OCI-LY7 (cell line): ENCODE data around the gene CAV3. TPM values are rescaled to one million over a fixed set of nuclear protein-coding genes. Genes with fewer than 3 reads are reported as not detected.

Source experiments
- BruUV-seq: library from RNA; stranded (reverse); fragments of 400-500 nt; replicated peaks from 2 replicates; lab custom pipeline; 2021; lab: Mats Ljungman, UMichigan
- CTCF ChIA-PET: fragments of 300-600 bp; sonication (Branson Sonifier 250); formaldehyde crosslinking; loops from one replicate; lab custom pipeline; 2022; ENCODE audit warnings: antibody characterized with exemption; ENCODE audit not compliant: unreplicated experiment; lab: Charles Lee
- POLR2A ChIA-PET: fragments of 300-600 bp; sonication (Branson Sonifier 250); formaldehyde crosslinking; loops from one replicate; lab custom pipeline; 2022; ENCODE audit warnings: antibody characterized with exemption; lab: Charles Lee
- DNase-seq: peaks from one replicate; pipeline ENCODE4 v3.0.0-alpha.2; 2015; ENCODE audit warnings: low spot score
- H2AFZ ChIP-seq: fragments of 200-600 bp; sonication (generic), shearing (Covaris generic); 2 replicates; pipeline ENCODE4 v1.6.1; 2014; ENCODE audit warnings: mild to moderate bottlenecking, antibody characterized with exemption, low read length, moderate library complexity
- H3K27ac ChIP-seq: fragments of 200-600 bp; sonication (generic); 2 replicates; pipeline ENCODE4 v1.5.1; 2014; ENCODE audit warnings: mixed run types, low read depth, mild to moderate bottlenecking, moderate library complexity, low read length, inconsistent platforms; ENCODE audit not compliant: poor library complexity, severe bottlenecking
- H3K36me3 ChIP-seq: fragments of 200-600 bp; sonication (generic); 2 replicates; pipeline ENCODE4 v1.6.1; 2014; ENCODE audit warnings: mild to moderate bottlenecking, antibody characterized with exemption, low read length, moderate library complexity, mixed read lengths; ENCODE audit not compliant: insufficient read depth
- H3K4me1 ChIP-seq: fragments of 200-600 bp; sonication (generic); 2 replicates; pipeline ENCODE4 v1.5.1; 2014; ENCODE audit warnings: mild to moderate bottlenecking, low read length; ENCODE audit not compliant: insufficient read depth, poor library complexity, severe bottlenecking
- H3K4me2 ChIP-seq: fragments of 200-600 bp; sonication (generic); 2 replicates; pipeline ENCODE4 v1.6.1; 2014; ENCODE audit warnings: mild to moderate bottlenecking, low read length
- H3K4me3 ChIP-seq: fragments of 200-600 bp; sonication (generic); 2 replicates; pipeline ENCODE4 v1.5.1; 2014; ENCODE audit warnings: mild to moderate bottlenecking, low read depth, low read length; ENCODE audit not compliant: poor library complexity, severe bottlenecking
- H3K79me2 ChIP-seq: fragments of 200-600 bp; sonication (generic); 2 replicates; pipeline ENCODE4 v1.6.1; 2016; ENCODE audit warnings: low read depth, mild to moderate bottlenecking, low read length, moderate library complexity, mixed read lengths; ENCODE audit not compliant: insufficient read depth
- H3K9me2 ChIP-seq: fragments of 200-600 bp; sonication (generic); 2 replicates; pipeline ENCODE4 v1.6.1; 2016; ENCODE audit warnings: mild to moderate bottlenecking, low read length, mixed read lengths; ENCODE audit not compliant: insufficient read depth
- H3K9me3 ChIP-seq: fragments of 200-600 bp; sonication (generic); 2 replicates; pipeline ENCODE4 v1.6.1; 2014; ENCODE audit warnings: mild to moderate bottlenecking, mixed run types, low read length, mixed read lengths
- H4K20me1 ChIP-seq: fragments of 200-600 bp; sonication (generic); 2 replicates; pipeline ENCODE4 v1.6.1; 2014; ENCODE audit warnings: mild to moderate bottlenecking, antibody characterized with exemption, low read length, moderate library complexity, mixed read lengths; ENCODE audit not compliant: insufficient read depth
- CTCF ChIP-seq: fragments of 200-600 bp; sonication (generic); conservative IDR thresholded peaks from 2 replicates; pipeline ENCODE4 v1.5.1; 2014; ENCODE audit warnings: mild to moderate bottlenecking, antibody characterized with exemption, low read length, moderate library complexity, mixed read lengths
- EZH2phosphoT487 ChIP-seq: fragments of 200-600 bp; sonication (generic); IDR thresholded peaks from 2 replicates; pipeline ENCODE4 v1.6.1; 2018; ENCODE audit warnings: low read depth, borderline replicate concordance, mild to moderate bottlenecking, mixed run types, antibody characterized with exemption, low read length, moderate library complexity, mixed read lengths
- intact Hi-C: fragments of 100-400 bp; cut with micrococcal nuclease; formaldehyde crosslinking; loops from one replicate; pipeline ENCODE4 v1.10.0; 2022; ENCODE audit not compliant: unreplicated experiment
- total RNA-seq, 2 experiments: library from RNA; depleted of rRNA in 1 of 2; stranded (reverse); fragments of >200 nt in 1 of 2; shearing (Covaris generic) in 1 of 2; gene quantifications; 2 replicates each; pipeline ENCODE4 v1.2.3, GENCODE V29; 2014 to 2022

The CAV3 gene
- total RNA-seq, 2 experiments from 2014 or later: not detected

- intact Hi-C loops: no loop called here
- H3K4me3 ChIP-seq: no peak overlapping the region
- H3K36me3 ChIP-seq: no peaks in the 10 kb centered on the region
- no TSS peak for BruUV-seq
- H3K4me2 ChIP-seq: no peak overlapping the region
- DNase-seq: no peak
- no peaks in the 10 kb centered on the region for H3K79me2 ChIP-seq
- no peaks in the 10 kb centered on the region for H4K20me1 ChIP-seq
- no peaks in the 10 kb centered on the region for H3K9me2 ChIP-seq
- ChIA-PET POLR2A (no interaction called here), CTCF (no interaction called here)
- H2AFZ ChIP-seq: no peak overlapping the region
- no peaks in the 10 kb centered on the region for H3K4me1 ChIP-seq
- no peak overlapping the region for H3K27ac ChIP-seq
- no peaks in the 10 kb centered on the region for H3K9me3 ChIP-seq
- TF ChIP-seq CTCF (no peak), EZH2phosphoT487 (no peak)
These were observed 56.9 kb downstream of the CAV3 start for GRCh38 chr3:8790529-8790928.

- Histone ChIP-seq H3K9me2 (no peaks in the 10 kb centered on the region), H4K20me1 (no peaks in the 10 kb centered on the region), H2AFZ (no peak overlapping the region), H3K36me3 (no peaks in the 10 kb centered on the region), H3K4me2 (no peak overlapping the region), H3K27ac (no peak overlapping the region), H3K4me3 (no peak overlapping the region), H3K79me2 (no peaks in the 10 kb centered on the region), H3K4me1 (no peaks in the 10 kb centered on the region), H3K9me3 (no peaks in the 10 kb centered on the region)
- POLR2A ChIA-PET: no interaction called here
- TF ChIP-seq CTCF (no peak), EZH2phosphoT487 (no peak)
- CTCF ChIA-PET: no interaction called here
- no TSS peak for BruUV-seq
- no peak for DNase-seq
- intact Hi-C loops: no loop called here
These were observed 59.6 kb downstream of the CAV3 start for GRCh38 chr3:8793242-8793641.

DNA sequence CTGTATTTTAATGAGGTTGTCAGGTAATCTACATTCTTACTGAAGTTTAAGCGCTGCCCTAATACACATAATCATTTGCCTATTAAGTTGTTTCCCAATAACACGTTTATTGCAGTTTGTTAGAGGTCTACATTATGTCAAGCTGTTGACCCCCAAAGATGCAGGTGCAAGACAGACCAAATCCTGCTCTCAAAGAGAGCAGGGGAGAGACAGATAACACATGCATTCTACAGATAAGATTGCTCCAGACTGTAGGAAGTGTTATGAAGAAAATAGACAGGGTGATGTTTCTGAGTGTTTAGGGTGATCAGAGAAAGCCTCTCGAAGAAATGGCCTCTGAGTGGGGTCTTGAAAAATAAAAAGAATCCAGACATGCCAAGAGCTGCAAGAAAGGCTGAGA lies 60.6 kb downstream of the CAV3 start:
- Histone ChIP-seq H4K20me1 (no peaks in the 10 kb centered on the region), H2AFZ (no peak overlapping the region), H3K36me3 (no peaks in the 10 kb centered on the region), H3K4me3 (no peak overlapping the region), H3K9me2 (no peaks in the 10 kb centered on the region), H3K9me3 (no peaks in the 10 kb centered on the region), H3K4me1 (no peaks in the 10 kb centered on the region), H3K27ac (no peak overlapping the region), H3K79me2 (no peaks in the 10 kb centered on the region), H3K4me2 (no peak overlapping the region)
- intact Hi-C loops: no loop called here
- CTCF ChIA-PET: no interaction called here
- no peak for DNase-seq
- no TSS peak for BruUV-seq
- POLR2A ChIA-PET: no interaction called here
- TF ChIP-seq EZH2phosphoT487 (no peak), CTCF (no peak)

Other genes with a start within 250 kb of the CAV3 start
- gene LMCD1, start 232.0 kb upstream of the CAV3 start, total RNA-seq (2014; rRNA removed; shearing (Covaris generic)): 0.47 and 5.8 TPM in 2 replicates
- gene LMCD1, start 232.0 kb upstream of the CAV3 start, total RNA-seq (2022): not detected in 2 replicates
- 0.16 TPM in 1 of 2 replicates, not detected in the other for gene SSUH2, start 89.0 kb upstream of the CAV3 start, total RNA-seq (2014; rRNA removed; shearing (Covaris generic))
- gene SSUH2, start 89.0 kb upstream of the CAV3 start, total RNA-seq (2022): 0.66 TPM in 1 of 2 replicates, not detected in the other
- gene OXTR, start 35.8 kb downstream of the CAV3 start, total RNA-seq (2014; rRNA removed; shearing (Covaris generic)): 1.5 and 2.0 TPM in 2 replicates
- 0.82 and 2.8 TPM in 2 replicates for gene OXTR, start 35.8 kb downstream of the CAV3 start, total RNA-seq (2022)
- gene RAD18, start 229.7 kb downstream of the CAV3 start, total RNA-seq (2014; rRNA removed; shearing (Covaris generic)): 21.0 and 44.8 TPM in 2 replicates
- gene RAD18, start 229.7 kb downstream of the CAV3 start, total RNA-seq (2022): 39.9 and 45.8 TPM in 2 replicates